Peyer's patch (tissue), 4 donors: ENCODE data around the gene WDR43. TPM values are rescaled to one million over a fixed set of nuclear protein-coding genes. Genes with fewer than 3 reads are reported as not detected.
A peak's percentile ranks its signal among the peaks of the same experiment; 100 is the strongest.

ENCODE experiments used
- DNase-seq, 3 donors: peaks; one replicate each; pipeline ENCODE4 v3.0.0-alpha.2; 2017 to 2019
- H3K27ac ChIP-seq, 4 donors: fragments of 200-600 bp; sonication (generic); one replicate each; pipeline ENCODE4 v1.5.1; 2016 to 2019
- H3K27me3 ChIP-seq, 2 donors: fragments of 200-600 bp; sonication (generic); one replicate each; pipeline ENCODE4 v1.5.1; 2019
- H3K36me3 ChIP-seq, 3 donors: fragments of 200-600 bp; sonication (generic); one replicate each; pipeline ENCODE4 v1.5.1; 2016 to 2019
- H3K4me1 ChIP-seq, 4 donors: fragments of 200-600 bp; sonication (generic); one replicate each; pipeline ENCODE4 v1.5.1; 2016 to 2019
- H3K4me3 ChIP-seq, 4 donors: fragments of 200-600 bp; sonication (generic); 1 replicate in 3 of 4; 2 replicates in 1 of 4; pipeline ENCODE4 v1.5.1; 2016 to 2019; ENCODE audit warnings: mild to moderate bottlenecking in 1 of 4
- H3K9me3 ChIP-seq, 4 donors: fragments of 200-600 bp; sonication (generic); one replicate each; pipeline ENCODE4 v1.5.1; 2016 to 2019; ENCODE audit warnings: mild to moderate bottlenecking in 1 of 4
- CTCF ChIP-seq, 6 experiments: fragments of 450-650 bp in 4 of 6; fragments of 200-600 bp in 2 of 6; sonication (generic) in 1 of 6; IDR thresholded peaks; one replicate each; pipeline ENCODE4 v1.5.1; 2017 to 2019; ENCODE audit warnings: antibody characterized with exemption in 6 of 6, mild to moderate bottlenecking in 3 of 6, moderate library complexity in 1 of 6
- POLR2A ChIP-seq, 2 donors: fragments of 450-650 bp; IDR thresholded peaks; one replicate each; pipeline ENCODE4 v1.5.1; 2017; ENCODE audit warnings: antibody characterized with exemption in 2 of 2, mild to moderate bottlenecking in 2 of 2, moderate library complexity in 2 of 2
- total RNA-seq, 4 donors: library from RNA; depleted of rRNA; stranded (reverse); fragments of >200 nt; gene quantifications; one replicate each; pipeline ENCODE4 v1.1.0, GENCODE V29; 2016

WDR43 gene
- total RNA-seq, 4 donors from 2014 or later, result 17.4 to 98.2 (median 24.4) TPM

GRCh38 chr2:28980368-28981015 is 86.0 kb downstream of the WDR43 start:
- H3K27ac ChIP-seq, result peak overlapping the region in 2 of 4 donors; percentile 35 to 70

DNA sequence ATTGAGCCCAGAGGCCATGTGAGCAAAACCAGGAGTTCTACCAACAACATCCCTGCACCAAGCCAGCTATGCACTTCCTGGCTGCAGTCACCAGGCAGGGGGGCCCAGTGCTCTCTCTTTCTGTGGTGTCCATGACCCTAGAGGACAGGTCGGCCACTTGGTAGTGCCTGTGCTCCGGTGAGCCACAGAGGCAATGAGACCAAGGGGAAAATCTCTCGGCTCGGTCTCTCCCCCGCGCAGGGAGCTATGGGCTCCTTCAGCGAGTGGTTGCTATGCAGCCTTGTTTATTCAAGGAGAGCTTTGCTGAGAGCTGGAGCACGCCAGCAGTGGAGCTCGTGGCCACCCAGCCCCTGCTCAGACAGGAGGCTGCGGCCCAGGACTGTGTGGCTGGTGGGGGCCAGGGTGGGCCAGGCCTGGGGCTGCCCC is 86.6 kb downstream of the WDR43 start, which contains the start of gene TOGARAM2:
TOGARAM2 (plus strand) TSS at position 283 of the 426 bp plus-strand sequence. CDS start 13,537 bp downstream, outside the sequence.
- Histone ChIP-seq H3K36me3 (no peaks in the 10 kb centered on the region), H3K9me3 (no peaks in the 10 kb centered on the region), H3K4me1 (no peaks in the 10 kb centered on the region), H3K27ac (peak within 1 kb of the TSS in 2 of 4 donors; percentile 35 to 70), H3K4me3 (no peak within 1 kb of the TSS), H3K27me3 (no peaks in the 10 kb centered on the region)
- no peak for DNase-seq
- no peak for TF ChIP-seq CTCF (IDR thresholded peaks at IDR 0.05)
- TF ChIP-seq POLR2A (IDR thresholded peaks at IDR 0.05), result no peak

More at GRCh38 chr2:28980368-28981015, 86.0 kb downstream of the WDR43 start:
- no peaks in the 10 kb centered on the region for H3K27me3 ChIP-seq
- TF ChIP-seq CTCF (IDR thresholded peaks at IDR 0.05), result no peak
- no peak for TF ChIP-seq POLR2A (IDR thresholded peaks at IDR 0.05)
- H3K36me3 ChIP-seq, result no peaks in the 10 kb centered on the region
- no peaks in the 10 kb centered on the region for H3K4me1 ChIP-seq
- H3K9me3 ChIP-seq, result no peaks in the 10 kb centered on the region
- DNase-seq, result no peak
- H3K4me3 ChIP-seq, result no peak overlapping the region

- Histone ChIP-seq H3K4me1 (no peaks in the 10 kb centered on the region), H3K9me3 (no peaks in the 10 kb centered on the region), H3K36me3 (no peaks in the 10 kb centered on the region), H3K4me3 (no peak overlapping the region), H3K27ac (peak overlapping the region in 2 of 4 donors; percentile 35 to 70), H3K27me3 (no peaks in the 10 kb centered on the region)
- TF ChIP-seq POLR2A (IDR thresholded peaks at IDR 0.05), result no peak
- no peak for TF ChIP-seq CTCF (IDR thresholded peaks at IDR 0.05)
- DNase-seq, result no peak
Measured at GRCh38 chr2:28981620-28982376, 87.3 kb downstream of the WDR43 start.

DNA sequence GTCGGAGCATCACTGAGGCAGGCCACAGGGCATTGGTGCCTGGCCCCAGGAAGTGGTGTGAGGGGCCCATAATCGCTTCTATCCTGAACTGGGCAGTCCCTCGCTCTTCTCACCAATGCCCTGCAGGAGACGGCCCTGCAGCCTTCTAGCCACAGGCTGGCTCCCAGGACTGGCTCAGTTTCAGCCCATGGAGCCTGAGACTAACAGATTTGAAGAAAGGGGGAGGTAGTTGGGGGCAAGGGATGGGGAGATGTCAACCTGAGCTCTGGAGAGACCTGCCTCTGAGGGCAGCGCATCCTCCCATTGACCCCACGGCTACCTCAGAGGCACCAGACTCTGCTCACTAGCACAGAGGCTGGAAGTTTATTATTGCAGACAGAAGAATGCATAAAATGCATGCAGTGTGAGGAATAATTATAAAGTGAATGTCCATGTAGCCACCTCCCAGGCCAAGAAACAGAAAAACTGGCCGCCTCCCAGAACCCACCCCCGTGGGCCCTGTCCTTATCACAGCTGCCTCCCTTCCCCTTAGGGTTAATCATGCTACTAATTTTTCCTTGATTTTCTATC is 88.0 kb downstream of the WDR43 start:
- H3K9me3 ChIP-seq, result no peaks in the 10 kb centered on the region
- H3K36me3 ChIP-seq, result no peaks in the 10 kb centered on the region
- no peak overlapping the region for H3K4me3 ChIP-seq
- peak in 1 of 3 donors; percentile 15 for DNase-seq
- H3K27me3 ChIP-seq, result no peaks in the 10 kb centered on the region
- peak overlapping the region in 2 of 4 donors; percentile 35 to 70 for H3K27ac ChIP-seq
- no peak for TF ChIP-seq CTCF (IDR thresholded peaks at IDR 0.05)
- TF ChIP-seq POLR2A (IDR thresholded peaks at IDR 0.05), result no peak
- H3K4me1 ChIP-seq, result no peaks in the 10 kb centered on the region

- Histone ChIP-seq H3K4me1 (no peaks in the 10 kb centered on the region), H3K36me3 (no peaks in the 10 kb centered on the region), H3K27ac (no peak overlapping the region), H3K4me3 (no peak overlapping the region), H3K9me3 (no peaks in the 10 kb centered on the region), H3K27me3 (no peaks in the 10 kb centered on the region)
- TF ChIP-seq POLR2A (IDR thresholded peaks at IDR 0.05), result no peak
- TF ChIP-seq CTCF (IDR thresholded peaks at IDR 0.05), result no peak
- no peak for DNase-seq
Measured at GRCh38 chr2:28986429-28986828, 92.0 kb downstream of the WDR43 start.
